Limb (tissue), 2 donors: ENCODE results near the gene LHPP.
"Not testable (repeated sequence)": the region's sequence is repeated elsewhere in the genome, so short reads cannot be mapped to it uniquely, and the experiment has no call there.

ENCODE experiments used
- DNase-seq, 2 donors: peaks; one replicate each; pipeline ENCODE4 v3.0.0-alpha.2; 2016; ENCODE audit errors: extremely low spot score in 2 of 2

The LHPP gene

DNA sequence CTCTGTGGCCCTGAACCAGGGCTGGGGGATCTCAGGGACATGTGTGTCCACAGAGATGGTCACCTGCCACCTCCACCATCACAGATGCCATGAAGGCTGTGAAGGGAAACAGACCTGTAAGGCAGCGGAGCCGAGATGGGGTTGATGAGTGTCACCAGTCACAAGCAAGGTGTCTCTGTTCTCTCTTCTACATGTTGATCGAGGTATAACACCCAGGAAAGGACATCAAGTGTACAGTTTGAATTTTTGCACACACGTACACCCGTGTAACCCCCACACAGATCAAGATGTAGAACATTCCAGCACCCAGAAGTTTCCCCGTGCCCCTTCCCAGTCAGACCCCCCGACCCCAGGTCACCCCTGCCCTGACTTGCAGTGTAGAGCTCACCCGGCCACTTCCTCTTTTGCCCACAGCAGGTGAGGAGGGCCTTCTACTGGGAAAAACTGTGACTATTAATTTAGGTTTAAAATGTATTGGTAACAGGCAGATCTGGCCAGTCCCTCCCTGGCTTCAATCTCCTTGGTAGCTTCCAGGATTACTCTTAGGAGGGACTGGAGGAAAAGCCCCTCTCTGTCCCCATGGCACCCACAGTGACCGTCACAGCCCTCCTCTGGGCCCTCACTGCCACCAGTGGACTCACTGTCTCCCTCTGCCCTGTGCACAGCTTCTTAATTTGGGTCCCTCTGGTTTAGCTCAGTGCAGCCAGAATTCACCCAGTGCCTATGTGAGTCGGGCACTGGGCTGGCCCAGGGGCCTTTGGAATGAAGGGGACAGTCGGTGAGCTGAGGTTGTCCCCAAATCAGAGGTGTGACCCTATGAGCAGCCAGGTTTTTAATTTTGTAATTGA is 108.2 kb downstream of the LHPP start:
- no peak for DNase-seq

DNA sequence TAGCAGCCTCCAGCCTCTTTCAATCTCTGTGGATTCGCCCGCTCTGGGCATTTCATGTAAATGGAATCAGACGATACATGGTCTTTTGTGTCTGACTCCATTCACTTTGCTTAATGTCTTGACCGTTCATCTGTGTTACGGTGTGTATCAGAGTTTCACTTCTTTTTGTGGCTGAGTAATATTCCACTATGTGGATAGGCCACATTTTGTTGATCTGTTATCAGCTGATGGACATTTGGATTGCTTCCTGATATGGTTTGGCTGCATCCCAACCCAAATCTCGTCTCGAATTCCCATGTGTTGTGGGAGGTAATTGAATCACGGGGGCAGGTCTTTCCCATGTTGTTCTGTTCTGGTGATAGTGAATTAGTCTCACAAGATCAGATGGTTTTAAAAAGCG is 109.0 kb downstream of the LHPP start:
- no peak for DNase-seq

DNA sequence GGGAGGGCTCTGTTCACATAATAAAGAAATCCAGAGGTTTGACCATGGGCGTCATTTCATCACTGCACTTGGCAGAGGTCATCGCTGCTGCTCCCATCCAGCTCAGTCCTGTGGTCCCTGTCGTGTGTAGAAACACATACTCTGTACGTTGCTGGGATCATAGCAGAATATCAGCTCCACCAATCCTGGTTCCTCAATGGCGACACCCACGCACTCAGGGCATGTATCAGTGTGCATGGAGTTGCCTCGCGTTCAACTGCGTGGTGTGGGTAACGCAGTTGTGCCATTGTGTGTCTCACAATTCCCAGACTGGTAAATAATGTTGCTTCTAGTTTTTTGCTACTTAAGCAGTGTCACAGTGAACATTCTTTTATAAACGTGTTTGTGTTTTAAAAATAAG is 111.1 kb downstream of the LHPP start:
- no peak for DNase-seq

DNA sequence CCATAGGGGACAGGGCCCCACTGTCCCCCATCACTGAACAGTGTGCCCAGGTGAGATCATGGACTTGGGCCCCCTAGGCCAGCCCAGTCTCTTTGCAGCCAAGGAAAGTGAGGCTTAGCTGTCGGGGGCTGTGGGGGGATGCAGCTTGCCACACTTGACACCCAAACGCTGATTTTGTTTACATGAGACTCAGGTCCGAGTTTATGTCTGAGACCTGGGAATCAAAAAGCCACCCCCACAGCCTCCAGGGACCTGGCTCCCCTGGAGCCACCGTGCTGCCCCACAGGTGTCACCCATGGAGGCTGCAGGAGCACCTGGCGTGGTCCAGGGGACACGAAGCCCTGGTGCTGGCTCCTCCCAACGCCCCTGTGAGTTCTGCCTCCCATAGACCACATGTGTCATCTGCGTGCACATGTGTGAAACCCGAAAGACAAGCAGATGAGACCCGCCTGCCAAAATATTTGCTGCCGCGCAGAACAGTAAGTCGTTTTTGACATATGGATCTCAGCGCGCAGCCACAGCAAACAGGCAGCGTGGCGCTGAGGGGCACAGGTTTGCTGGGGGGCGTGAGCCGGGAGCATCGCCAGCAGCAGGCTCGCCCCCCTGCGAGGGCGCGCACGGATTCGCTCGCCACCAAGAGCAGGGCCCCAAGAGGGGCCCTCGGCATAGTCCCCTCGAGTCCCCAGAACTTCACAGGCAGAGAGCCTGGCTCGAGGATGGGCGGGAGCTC is 112.3 kb downstream of the LHPP start:
- no peak for DNase-seq

DNA sequence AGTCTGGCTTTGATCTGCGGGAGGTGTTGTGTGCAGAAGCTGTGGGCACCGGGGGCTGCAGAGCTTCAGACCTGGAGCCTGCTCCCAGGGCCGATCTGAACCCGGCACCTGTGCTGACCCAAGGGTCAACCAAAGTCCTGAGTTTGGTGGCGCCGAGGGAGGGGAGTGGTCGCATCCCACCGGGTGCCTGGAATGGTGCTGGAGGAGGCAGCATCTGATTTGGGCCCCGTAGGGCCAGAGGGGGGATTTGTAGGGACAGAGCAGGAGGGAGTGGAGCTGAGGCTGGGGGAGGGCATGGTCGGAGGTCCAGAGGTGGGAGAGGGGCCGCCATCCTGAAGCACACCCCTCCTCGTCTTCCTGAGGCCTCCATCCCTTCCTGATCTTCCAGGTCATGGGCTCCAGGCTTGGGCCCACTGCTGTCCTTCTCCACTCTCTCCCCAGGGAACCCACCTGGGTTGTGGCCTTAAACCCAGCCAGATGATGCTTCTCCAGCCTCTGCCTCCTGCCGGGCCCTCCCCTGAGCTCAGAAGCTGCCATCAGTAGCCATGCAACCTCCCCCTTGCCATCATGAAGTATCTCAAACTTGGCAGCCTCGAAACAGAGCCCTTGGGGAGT is 112.9 kb downstream of the LHPP start:
- peak in 1 of 2 donors; percentile 29 for DNase-seq

DNA sequence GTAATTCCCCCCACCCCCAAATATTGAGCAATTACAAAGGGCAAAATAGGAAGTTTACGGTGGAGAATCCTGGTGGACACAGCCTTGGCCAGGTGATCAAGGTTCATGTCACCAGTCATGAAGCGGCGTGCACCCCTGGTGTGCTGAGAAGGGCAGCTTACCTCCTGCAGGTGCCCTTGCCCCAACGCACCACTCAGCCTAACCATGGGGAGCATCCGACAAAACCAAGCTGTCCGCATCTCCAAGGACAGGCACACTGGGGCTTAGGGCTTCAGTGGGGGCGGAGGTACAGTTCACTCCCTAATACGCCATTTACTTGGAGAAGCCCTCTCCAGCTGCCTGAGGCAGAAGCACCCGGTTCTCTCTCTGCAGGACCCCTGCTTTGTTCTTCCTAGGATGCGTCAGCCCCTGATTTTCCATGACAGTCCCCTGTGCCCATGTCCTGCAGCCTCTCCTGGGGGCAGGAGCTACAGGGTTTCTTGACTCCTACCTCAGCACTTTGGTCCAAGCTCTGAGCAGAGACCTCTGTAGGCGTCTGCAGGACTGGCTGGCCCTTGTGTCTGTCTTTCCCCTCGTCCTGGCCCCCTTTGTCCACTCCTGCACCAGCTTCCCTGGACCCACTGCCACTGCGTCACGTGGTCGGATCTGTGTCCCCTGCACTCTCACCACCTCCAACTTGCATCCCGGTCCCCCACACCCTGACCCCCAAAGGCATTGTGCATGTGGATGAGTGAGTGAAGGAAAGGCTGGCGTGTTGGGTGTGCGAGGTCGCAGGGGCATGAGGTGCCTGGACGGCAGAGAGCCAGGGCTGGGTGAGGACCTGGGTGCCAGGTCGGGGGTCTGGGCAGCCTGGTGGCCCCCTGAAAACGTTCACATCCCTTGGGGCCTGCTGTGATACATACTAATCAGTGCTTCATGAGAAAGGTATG is 113.7 kb downstream of the LHPP start:
- no peak for DNase-seq

DNA sequence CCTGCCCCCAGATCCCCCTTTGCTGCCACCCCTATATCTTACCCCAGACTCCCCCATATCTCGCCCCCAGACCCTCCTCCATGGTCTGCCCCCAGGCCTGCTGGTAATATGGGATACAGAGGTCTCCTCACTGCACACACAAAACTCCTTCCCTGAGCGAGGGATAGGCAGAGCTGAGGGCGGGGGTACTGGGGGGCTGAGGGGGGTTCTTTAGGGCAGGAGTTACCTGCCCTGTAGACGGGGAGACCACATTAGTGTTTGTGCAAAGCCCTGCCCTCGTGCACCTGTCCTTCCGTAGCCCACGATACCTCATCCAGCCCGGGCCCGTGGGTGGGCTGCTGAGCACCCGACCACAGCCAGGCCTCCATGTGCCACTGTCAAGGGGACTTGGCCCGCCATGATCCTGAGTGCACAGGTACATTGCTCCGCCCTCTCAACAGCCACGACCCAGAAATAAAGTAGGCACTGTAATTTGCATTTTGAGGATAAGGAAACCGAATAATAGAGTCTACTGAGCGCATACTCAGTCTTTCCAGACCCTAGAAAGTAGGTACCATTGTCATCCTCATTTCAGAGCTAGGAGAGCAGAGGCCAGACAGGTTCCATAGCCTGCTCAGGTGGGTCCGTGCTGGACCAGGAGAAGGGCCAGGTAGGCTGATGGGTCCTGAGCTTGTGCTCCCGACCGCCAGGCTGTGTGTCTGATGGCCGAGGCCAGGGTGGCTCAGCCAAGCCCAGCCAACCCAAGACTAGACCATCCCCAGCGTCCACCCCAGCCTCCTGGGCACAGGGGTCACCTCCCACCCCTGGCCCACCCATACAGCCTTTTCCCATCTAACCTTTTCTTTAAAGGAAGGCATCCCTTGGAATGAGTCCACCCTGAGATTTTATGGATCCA is 115.2 kb downstream of the LHPP start:
- no peak for DNase-seq

DNA sequence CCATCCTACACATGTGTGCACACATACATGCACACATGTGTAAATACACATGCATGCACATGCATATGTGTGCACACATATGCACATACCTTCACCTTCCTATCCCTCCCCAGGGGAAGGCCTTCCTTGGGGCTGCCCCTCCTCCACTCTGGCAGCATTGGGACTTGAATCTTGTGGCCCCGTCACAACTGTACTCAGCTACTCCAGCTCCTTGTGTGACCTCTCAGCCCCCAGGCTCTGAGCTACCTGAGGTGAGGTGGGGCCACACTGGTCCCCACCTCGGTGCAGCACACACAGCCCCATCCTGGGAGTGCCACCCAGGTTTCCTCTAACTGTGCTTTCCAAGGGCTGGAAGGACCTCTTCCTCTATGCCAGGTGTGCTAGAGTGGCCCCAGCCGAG is 116.0 kb downstream of the LHPP start:
- no peak for DNase-seq

DNA sequence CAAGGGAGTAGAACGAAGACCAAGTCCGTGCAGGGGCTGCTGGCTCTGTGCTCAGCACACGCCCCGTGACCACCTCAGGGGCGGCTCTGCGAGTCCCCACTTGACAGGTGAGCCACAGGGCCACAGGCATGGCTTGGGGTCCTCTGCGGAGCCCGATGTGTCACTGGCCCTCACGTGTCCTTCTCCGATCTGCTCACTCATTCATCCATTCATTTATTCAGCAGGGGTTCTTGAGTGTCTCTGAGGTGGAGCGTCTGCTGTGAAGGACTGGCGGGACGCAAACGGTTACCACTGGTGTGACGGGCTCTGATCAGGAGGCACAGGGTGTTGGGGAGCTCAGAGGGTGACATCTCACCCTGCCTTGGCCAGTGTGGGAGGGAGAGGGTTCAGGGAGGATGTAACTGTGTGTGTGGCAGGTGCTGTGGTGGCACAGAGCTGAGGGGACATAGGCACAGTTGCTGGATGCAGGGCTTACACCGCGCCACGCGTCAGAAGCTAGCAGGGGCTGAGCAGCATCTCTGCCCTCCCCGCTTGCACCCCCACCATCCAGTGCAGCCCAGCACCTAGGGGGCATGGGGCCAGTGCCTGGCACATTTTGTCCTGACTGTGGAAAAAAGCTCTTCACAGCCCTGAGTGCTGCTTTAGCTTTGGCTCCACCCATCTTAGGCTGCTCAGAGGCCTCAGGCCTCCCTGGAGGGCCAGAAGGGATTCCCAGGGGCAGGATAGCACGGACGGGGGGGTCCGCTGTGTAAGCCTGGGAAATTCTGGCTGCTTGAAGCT is 116.8 kb downstream of the LHPP start:
- DNase-seq: no peak

DNA sequence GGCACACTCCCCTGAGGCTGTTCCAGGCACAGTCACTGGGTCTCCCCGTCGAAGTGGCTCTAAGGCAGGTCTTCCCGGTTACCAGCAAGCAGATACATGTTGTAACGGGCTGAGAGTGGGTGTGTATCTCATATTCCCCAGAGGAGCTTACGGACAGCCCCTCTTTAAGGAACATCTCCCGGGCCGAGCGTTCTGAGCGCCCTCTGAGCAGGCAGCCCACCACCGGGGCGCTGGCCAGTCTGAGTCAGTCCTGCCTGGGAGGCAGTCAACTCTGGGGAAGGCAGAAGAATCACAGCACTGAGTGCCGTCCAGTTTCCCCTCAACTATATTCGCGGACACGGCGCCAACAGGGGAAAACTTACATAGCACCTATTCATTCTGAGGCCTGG is 117.4 kb downstream of the LHPP start:
- DNase-seq: no peak

DNA sequence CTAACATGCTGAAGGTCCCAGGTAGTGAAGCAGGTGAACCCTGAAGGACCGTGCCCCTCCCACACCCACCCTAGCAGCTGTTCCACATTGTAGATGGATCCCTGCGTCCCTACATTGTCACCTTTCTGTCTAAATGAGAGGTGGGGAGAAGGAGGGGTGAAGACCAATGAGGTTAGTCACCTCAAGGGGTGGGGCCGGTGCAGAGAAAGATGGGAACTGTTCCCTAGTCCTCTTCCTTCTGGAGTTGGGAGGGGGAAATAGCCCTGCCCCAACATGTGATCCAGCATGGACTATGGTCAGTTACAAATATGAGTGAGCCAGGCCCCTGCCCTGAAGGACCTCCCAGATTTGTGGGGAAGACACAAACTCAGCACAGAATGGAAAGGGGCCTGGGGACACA is 124.5 kb downstream of the LHPP start:
- DNase-seq: no peak

DNA sequence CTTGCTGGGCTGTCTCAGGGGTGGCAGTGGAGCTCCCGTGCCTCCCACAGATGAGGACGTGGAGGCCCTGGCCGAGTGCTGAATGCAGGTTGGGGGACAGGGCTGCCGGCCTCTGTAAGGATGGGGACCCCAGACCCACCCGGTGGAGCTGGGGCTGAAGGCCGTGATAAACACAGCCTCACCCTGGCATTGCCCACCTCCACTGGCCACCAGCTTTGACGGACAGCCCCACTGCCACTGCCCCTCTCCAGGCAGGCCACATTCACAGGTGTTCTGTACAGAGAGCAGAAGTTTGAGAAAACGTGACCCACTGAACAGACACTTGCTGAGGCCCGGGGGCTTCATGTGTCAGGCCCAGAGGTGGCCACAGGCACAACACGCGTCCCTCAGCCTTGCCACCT is 126.2 kb downstream of the LHPP start:
- DNase-seq: no peak

DNA sequence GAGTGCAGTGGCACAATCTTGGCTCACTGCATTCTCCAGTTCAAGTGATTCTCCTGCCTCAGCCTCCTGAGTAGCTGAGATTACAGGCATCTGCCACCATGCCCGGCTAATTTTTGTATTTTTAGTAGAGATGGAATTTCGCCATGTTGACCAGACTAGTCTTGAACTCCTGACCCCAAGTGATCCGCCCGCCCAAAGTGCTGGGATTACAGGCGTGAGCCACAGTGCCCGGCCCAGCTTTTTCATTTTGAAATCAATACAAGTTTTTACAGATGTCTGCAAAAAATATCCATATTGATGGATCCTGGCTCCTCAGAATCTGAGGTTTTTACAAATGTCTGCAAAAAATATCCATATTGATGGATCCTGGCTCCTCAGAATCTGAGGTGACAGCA is 126.7 kb downstream of the LHPP start:
- DNase-seq: not testable (repeated sequence)

DNA sequence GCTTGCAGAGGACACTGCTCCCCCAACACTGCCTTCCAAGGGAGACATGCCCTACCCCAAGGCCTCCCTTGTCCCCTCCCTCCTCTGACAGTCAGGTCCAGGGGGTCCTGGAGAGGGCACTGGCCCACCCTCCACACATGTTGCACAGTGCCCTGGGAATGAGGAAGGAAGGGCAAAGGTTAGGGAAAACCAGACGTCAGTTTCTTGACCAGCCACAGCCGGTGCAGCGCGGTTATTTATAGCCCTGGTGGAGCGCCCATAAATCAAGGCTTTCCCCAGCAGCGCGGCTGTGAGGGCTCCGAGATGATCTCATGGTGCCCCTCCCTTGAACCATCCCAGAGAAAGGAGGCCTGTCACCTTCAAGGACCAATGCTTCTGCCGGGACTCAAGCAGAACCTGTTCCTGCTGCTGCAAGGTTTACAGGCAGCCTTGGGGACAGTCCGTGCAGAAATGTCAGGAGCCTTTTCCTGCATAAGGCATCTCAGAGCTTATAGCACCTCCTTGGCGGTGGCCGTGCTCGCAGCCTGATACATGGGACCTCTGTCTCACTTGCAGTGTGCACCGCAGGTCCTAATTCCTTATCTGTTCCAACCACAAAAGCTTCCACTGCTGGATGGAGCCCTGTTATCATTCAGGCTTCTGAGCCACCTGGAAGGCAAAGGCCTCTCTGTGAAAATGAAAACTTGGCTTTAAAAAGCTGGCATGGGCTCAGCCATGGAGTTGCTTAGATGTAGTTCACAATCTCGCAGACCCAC is 127.3 kb downstream of the LHPP start:
- peak; percentile 47 to 73 for DNase-seq

DNA sequence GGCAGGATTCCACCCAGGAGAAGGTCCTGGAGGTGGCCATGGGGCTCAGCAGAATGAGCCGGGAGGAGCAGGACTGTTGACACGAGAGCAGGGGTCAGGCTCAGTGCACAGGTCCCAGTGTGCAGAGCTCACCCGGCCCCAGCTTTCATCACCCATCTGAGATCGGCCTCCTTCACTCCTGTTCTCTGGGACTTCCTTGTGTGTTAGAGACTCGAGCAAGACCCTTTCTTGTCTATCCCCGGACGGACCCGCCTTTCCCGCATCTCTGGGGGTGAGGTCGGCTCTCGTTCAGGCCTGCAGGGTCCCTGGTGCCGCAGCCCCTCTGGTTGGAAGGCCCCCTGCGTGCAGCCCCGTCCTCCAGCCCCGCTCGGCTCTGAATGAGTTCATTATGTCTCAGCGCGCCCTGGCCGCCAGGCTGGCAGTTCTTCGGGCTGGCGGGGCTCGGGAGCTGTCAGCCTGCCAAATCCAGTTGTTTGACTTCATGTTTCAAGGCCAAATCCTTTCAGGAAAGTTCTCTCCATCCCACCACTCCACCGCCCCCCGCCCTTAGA is 127.9 kb downstream of the LHPP start:
- DNase-seq: peak; percentile 68 to 83

DNA sequence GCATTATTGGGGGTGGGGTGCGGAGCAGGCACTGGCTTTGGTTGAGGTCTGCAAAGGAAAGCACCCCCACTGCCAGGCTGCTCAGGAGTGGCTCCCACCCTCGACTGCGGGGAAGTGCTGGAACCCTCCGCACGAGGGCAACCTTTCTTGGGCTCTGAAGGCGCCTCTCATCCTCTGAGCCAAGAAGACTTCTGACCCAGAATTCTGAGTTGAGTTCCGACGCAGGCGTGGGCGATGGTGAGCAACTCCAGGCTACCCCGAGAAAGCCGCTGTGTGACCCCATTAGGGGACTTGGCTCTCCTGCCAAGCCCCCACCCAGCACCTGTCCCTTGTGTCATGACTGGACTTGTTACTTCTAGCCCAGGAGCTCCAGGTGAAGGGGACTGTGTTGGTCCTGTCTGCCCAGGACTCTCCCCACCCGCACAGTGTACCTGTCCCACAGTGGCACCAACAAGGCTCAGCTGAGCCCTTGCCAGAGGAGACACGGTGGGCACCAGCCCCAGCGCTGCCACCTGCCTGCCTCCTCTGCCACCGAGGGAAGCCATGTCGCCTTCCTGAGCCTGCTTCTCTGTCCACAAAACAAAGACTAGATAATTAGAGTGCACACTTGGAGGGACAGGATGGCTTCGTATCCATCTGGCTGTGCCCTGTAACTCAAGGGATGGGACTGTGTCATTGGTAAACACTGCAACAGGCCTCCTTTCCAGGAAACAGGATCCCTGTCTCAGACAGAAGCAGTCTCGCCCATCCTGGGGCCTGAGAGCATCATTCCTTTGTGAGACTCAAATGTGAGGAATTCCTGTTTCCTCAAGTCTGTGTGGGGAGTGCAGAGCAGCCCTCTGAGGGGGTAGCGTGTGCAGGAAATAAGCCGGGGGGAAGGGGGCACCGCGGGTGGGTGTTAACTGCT is 128.8 kb downstream of the LHPP start:
- DNase-seq: peak in 1 of 2 donors; percentile 37

DNA sequence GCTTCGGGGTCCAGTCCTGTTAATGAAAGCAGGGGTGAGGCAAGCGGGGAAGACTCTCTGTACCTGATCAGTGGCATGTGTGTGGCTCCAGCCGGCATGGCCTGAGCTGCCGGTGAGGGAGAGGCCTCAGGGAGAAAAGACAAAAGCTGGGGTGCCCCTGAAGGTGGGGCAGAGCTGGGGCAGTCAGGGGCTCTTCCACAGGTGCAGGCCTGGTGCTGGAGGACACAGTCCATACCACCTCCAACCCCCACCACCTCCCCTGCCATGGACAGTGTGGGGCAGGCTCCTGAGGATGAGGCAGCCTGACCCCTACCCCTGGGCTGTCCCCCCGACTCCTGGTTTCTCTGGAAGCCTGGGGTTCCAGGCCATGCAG is 129.5 kb downstream of the LHPP start:
- DNase-seq: no peak

DNA sequence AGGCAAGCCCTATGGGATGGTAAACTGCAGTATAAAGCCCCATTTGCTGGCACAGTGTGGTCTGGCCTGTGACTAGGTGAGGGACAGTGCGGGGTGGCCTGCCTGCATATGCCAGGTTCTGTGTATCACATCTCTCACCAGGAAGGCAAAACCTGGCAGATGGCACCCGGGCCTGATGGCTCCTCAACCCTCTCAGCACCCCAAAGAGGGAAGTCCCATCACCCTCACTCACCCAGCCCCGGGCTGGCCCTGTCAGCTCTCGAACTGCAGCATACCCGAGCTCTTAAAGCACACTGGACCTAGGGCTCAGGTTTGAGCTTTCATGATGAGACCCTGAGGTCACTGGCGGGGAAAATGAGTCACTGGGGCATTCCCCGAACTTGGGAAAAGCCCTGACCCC is 130.5 kb downstream of the LHPP start:
- no peak for DNase-seq
